Neuronal stem cell (in vitro differentiated cells): ENCODE data around the gene SYT8.

Experiments
- DNase-seq: peaks from one replicate; pipeline ENCODE4 v3.0.0-alpha.2; 2013; ENCODE audit warnings: low spot score
- H2AFZ ChIP-seq: one replicate; pipeline ENCODE4 v1.6.1; 2013; ENCODE audit warnings: mild to moderate bottlenecking, low read length, inconsistent platforms
- H2AK5ac ChIP-seq: 2 replicates; pipeline ENCODE4 v1.6.1; 2013; ENCODE audit warnings: low read depth, mild to moderate bottlenecking, inconsistent platforms, low read length, moderate library complexity, mixed read lengths
- H2BK120ac ChIP-seq: 2 replicates; pipeline ENCODE4 v1.6.1; 2013; ENCODE audit warnings: low read depth, mild to moderate bottlenecking, inconsistent platforms, low read length, moderate library complexity, mixed read lengths
- H2BK12ac ChIP-seq: one replicate; pipeline ENCODE4 v1.6.1; 2013; ENCODE audit warnings: low read length, inconsistent platforms
- H2BK15ac ChIP-seq: 2 replicates; pipeline ENCODE4 v1.6.1; 2013; ENCODE audit warnings: mild to moderate bottlenecking, low read length, inconsistent platforms, mixed read lengths
- H2BK5ac ChIP-seq: one replicate; pipeline ENCODE4 v1.6.1; 2013; ENCODE audit warnings: inconsistent platforms, mild to moderate bottlenecking, low read length, moderate library complexity
- H3K14ac ChIP-seq: one replicate; pipeline ENCODE4 v1.6.1; 2013; ENCODE audit warnings: low read length, inconsistent platforms
- H3K18ac ChIP-seq: 2 replicates; pipeline ENCODE4 v1.6.1; 2013; ENCODE audit warnings: low read length, inconsistent platforms
- H3K23ac ChIP-seq: 2 replicates; pipeline ENCODE4 v1.6.1; 2013; ENCODE audit warnings: low read depth, mild to moderate bottlenecking, mixed read lengths, low read length, inconsistent platforms; ENCODE audit not compliant: poor library complexity
- H3K27ac ChIP-seq: replicated peaks from 3 replicates; pipeline ENCODE4 v1.5.1; 2013; ENCODE audit warnings: low read length, inconsistent platforms
- H3K27me3 ChIP-seq, 3 experiments: 2 replicates each; pipeline ENCODE4 v1.6.1; 2013; ENCODE audit warnings: low read length in 3 of 3, mild to moderate bottlenecking in 2 of 3, inconsistent platforms in 1 of 3, low read depth in 1 of 3, mixed read lengths in 1 of 3, moderate library complexity in 1 of 3; ENCODE audit not compliant: control insufficient read depth in 3 of 3, insufficient read depth in 3 of 3
- H3K36me3 ChIP-seq, 2 donors: replicated peaks in 1 of 2; 2 replicates each; pipeline ENCODE4 v1.6.1; 2013; ENCODE audit warnings: low read length in 2 of 2; ENCODE audit not compliant: control insufficient read depth in 2 of 2, insufficient read depth in 2 of 2
- H3K4ac ChIP-seq: 2 replicates; pipeline ENCODE4 v1.6.1; 2013; ENCODE audit warnings: inconsistent platforms, mild to moderate bottlenecking, low read length, moderate library complexity
- H3K4me1 ChIP-seq, 2 donors: 1 replicate in 1 of 2; 2 replicates in 1 of 2; pipeline ENCODE4 v1.6.1; 2013; ENCODE audit warnings: low read length in 2 of 2, low read depth in 1 of 2; ENCODE audit not compliant: control insufficient read depth in 2 of 2, insufficient read depth in 1 of 2
- H3K4me2 ChIP-seq: one replicate; pipeline ENCODE4 v1.6.1; 2013; ENCODE audit warnings: mild to moderate bottlenecking, low read length, inconsistent platforms; ENCODE audit not compliant: insufficient read depth, poor library complexity, severe bottlenecking
- H3K4me3 ChIP-seq, 2 donors: 2 replicates each; pipeline ENCODE4 v1.5.1; 2013; ENCODE audit warnings: low read length in 2 of 2, mild to moderate bottlenecking in 2 of 2, inconsistent platforms in 1 of 2, moderate library complexity in 1 of 2
- H3K79me1 ChIP-seq: one replicate; pipeline ENCODE4 v1.6.1; 2013; ENCODE audit warnings: low read depth, mild to moderate bottlenecking, inconsistent platforms, low read length, moderate library complexity
- H3K9ac ChIP-seq: one replicate; pipeline ENCODE4 v1.6.1; 2013; ENCODE audit warnings: mild to moderate bottlenecking, low read depth, low read length, inconsistent platforms; ENCODE audit not compliant: poor library complexity
- H3K9me3 ChIP-seq, 2 donors: replicated peaks in 1 of 2; 2 replicates each; pipeline versions ENCODE3 to v1.6.1; 2013; ENCODE audit warnings: low read length in 2 of 2, mild to moderate bottlenecking in 2 of 2, inconsistent platforms in 1 of 2, low read depth in 1 of 2, mixed read lengths in 1 of 2, moderate library complexity in 1 of 2; ENCODE audit not compliant: control insufficient read depth in 2 of 2, insufficient read depth in 1 of 2
- H4K8ac ChIP-seq: one replicate; pipeline ENCODE4 v1.6.1; 2013; ENCODE audit warnings: low read depth, mild to moderate bottlenecking, inconsistent platforms, low read length, moderate library complexity
- H4K91ac ChIP-seq: one replicate; pipeline ENCODE4 v1.6.1; 2013; ENCODE audit warnings: low read length, low read depth, mild to moderate bottlenecking, inconsistent platforms; ENCODE audit not compliant: poor library complexity
- WGBS, 2 donors: extraction: QIAGEN DNeasy Blood & Tissue Kit; methylation state at CpG; one replicate each; pipeline ENCODE4 v1.1.7; 2013; ENCODE audit warnings: missing lambda C conversion rate in 2 of 2, mixed read lengths in 1 of 2; ENCODE audit not compliant: insufficient read length in 2 of 2, insufficient replicate concordance in 1 of 2; ENCODE audit errors: extremely low coverage in 2 of 2; 5-methylcytosine and 5-hydroxymethylcytosine counted together

Gene SYT8

DNA sequence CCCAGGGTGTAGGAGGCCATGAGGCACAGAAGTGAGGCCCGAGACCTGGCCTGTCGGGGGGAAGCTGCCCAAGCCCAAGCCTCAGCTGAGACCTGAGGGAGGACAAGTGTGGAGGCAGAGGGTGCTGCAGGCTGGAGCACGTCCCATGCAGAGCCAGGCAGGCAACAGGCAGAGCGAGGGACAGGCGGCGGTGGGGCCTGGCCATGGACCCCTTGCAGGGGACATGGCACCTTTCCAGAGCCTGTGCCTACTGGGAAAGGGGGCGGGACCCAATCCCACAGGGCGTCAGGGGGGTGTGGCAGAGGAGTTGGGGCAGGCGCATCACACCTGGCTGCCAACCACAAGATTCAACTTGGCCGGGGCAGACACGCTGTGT, 8.3 kb downstream of the SYT8 start:
- peak overlapping the region; percentile 18 for H3K4me2 ChIP-seq
- H2BK5ac ChIP-seq: peak overlapping the region; percentile 66
- H2BK120ac ChIP-seq: no peak overlapping the region
- H3K9ac ChIP-seq: peak overlapping the region; percentile 77
- no peaks in the 10 kb centered on the region for H3K36me3 ChIP-seq
- H3K9me3 ChIP-seq: no peaks in the 10 kb centered on the region
- WGBS, 2 donors: no CpG with 5 or more reads among the region's 11 CpGs
- H3K18ac ChIP-seq: peak overlapping the region; percentile 64
- H3K4ac ChIP-seq: no peak overlapping the region
- no peak overlapping the region for H3K23ac ChIP-seq
- H2AK5ac ChIP-seq: peak overlapping the region; percentile 99
- peak overlapping the region; percentile 94 for H3K14ac ChIP-seq
- H2BK12ac ChIP-seq: no peak overlapping the region
- no peak overlapping the region for H3K4me3 ChIP-seq
- no peak overlapping the region for H4K91ac ChIP-seq
- H4K8ac ChIP-seq: peak overlapping the region; percentile 92
- no peak overlapping the region for H2AFZ ChIP-seq
- H2BK15ac ChIP-seq: no peak overlapping the region
- no peak overlapping the region for H3K27ac ChIP-seq
- peaks cover 0 to 5% of the 10 kb centered on the region in 2 donors for H3K4me1 ChIP-seq
- H3K79me1 ChIP-seq: no peaks in the 10 kb centered on the region
- H3K27me3 ChIP-seq: peaks cover 0 to 39% (median 0%) of the 10 kb centered on the region in 3 experiments
- no peak for DNase-seq

DNA sequence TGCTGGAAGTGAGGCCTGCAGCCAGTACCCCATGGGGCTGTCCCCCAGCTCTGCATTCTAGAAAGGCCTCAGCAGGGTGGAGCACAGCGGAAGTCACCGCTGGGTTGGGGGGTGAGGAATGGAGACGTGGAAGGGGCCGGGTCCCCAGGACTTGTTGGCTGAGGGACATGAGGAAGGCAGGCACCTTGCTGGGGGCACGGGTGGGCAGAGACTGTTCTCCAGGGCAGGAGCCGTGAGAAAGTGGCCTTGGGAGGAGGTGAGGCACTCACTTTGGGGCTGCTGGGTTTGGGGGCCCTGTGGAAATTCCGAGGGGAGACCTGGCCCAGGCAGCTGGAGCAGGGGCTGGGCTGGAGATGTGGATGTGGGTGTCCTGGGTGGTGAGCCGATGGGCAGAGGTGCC, 9.0 kb downstream of the SYT8 start:
- Histone ChIP-seq H3K36me3 (no peaks in the 10 kb centered on the region), H2BK120ac (no peak overlapping the region), H3K4ac (no peak overlapping the region), H3K79me1 (no peaks in the 10 kb centered on the region), H3K4me3 (no peak overlapping the region), H3K27ac (no peak overlapping the region), H2AFZ (no peak overlapping the region), H3K9me3 (no peaks in the 10 kb centered on the region), H3K14ac (peak overlapping the region; percentile 63), H2AK5ac (peak overlapping the region; percentile 70), H3K4me1 (peaks cover 0 to 5% of the 10 kb centered on the region in 2 donors), H2BK5ac (peak overlapping the region; percentile 78), H3K23ac (peak overlapping the region; percentile 16), H2BK12ac (peak overlapping the region; percentile 58), H3K9ac (peak overlapping the region; percentile 81), H4K8ac (peak overlapping the region; percentile 43), H4K91ac (no peak overlapping the region), H3K27me3 (peaks cover 0 to 43% (median 0%) of the 10 kb centered on the region in 3 experiments), H3K4me2 (no peak overlapping the region), H2BK15ac (peak overlapping the region; percentile 83), H3K18ac (peak overlapping the region; percentile 57)
- no CpG with 5 or more reads among the region's 8 CpGs for WGBS, 2 donors
- DNase-seq: no peak

DNA sequence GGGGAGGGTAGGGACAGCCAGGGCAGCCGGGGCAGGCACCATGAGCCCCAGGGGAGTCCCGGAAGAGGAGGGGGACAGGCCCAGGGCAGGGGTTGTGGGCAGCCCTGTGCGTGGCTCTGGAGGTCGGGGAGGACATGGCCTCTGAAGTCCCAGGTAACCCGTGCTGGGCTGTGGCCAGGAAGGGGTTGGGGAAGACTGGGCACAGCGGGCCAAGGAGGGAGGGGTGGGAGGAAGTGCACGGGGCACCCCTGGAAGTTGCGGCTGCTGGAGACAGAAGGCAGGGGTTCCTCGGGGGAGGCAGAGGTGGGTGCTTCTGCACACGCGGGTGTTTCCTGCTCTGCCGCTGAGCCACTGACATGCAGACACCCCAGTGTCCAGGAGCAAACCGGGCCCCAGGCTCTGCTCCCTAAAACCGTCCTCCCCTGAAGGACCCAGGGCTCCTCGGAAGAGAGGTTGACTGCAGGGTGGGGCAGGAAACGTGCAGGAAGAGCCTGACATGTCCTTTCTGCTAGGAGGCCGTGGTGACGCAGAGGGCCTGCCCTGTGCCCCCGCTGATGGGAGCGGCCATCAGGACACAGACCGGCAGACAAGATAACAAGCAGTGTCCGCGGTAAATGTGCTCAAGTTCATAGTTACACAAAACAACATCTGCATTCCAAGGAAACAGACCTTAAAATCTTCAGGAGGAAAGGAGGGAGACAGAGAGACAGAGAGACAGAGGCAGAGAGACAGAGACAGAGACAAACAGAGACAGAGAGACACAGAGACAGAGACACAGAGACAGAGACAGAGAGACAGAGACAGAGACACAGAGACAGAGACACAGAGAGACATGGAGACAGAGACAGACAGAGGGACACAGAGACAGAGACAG, 9.7 kb downstream of the SYT8 start:
- no CpG with 5 or more reads among the region's 23 CpGs for WGBS, 2 donors
- no peak for DNase-seq
- peaks cover 0 to 46% (median 0%) of the 10 kb centered on the region in 3 experiments for H3K27me3 ChIP-seq

DNA sequence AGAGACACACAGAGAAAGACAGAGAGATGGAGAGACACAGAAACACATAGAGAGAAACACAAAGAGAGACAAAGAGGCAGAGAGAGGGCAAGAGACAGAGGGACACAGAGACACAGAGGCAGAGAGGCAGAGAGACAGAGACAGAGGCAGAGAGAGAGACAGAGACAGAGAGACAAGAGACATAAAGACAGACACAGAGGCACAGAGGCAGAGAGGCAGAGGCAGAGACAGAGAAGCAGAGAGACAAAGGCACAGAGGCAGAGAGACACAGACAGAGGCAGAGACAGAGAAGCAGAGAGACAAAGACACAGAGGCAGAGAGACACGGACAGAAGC, 10.3 kb downstream of the SYT8 start:
- no peak overlapping the region for H4K91ac ChIP-seq
- no peaks in the 10 kb centered on the region for H3K79me1 ChIP-seq
- H3K9ac ChIP-seq: no peak overlapping the region
- no peak overlapping the region for H3K14ac ChIP-seq
- H3K4ac ChIP-seq: no peak overlapping the region
- no peak overlapping the region for H2BK120ac ChIP-seq
- H3K4me2 ChIP-seq: no peak overlapping the region
- H2BK15ac ChIP-seq: no peak overlapping the region
- H4K8ac ChIP-seq: no peak overlapping the region
- no peak overlapping the region for H3K23ac ChIP-seq
- DNase-seq: no peak
- no peak overlapping the region for H2BK5ac ChIP-seq
- peaks cover 0 to 5% of the 10 kb centered on the region in 2 donors for H3K4me1 ChIP-seq
- WGBS, 2 donors: no CpG with 5 or more reads among the region's 1 CpG
- H3K9me3 ChIP-seq: no peaks in the 10 kb centered on the region
- no peak overlapping the region for H2AFZ ChIP-seq
- no peak overlapping the region for H3K4me3 ChIP-seq
- H3K27me3 ChIP-seq: peaks cover 0 to 47% (median 0%) of the 10 kb centered on the region in 3 experiments
- H3K18ac ChIP-seq: no peak overlapping the region
- H2AK5ac ChIP-seq: no peak overlapping the region
- H2BK12ac ChIP-seq: no peak overlapping the region
- H3K27ac ChIP-seq: no peak overlapping the region
- H3K36me3 ChIP-seq: no peaks in the 10 kb centered on the region

More for the DNA sequence above, 9.7 kb downstream of the SYT8 start:
- Histone ChIP-seq H2BK12ac (peak overlapping the region; percentile 58), H2BK5ac (peak overlapping the region; percentile 78), H4K8ac (peak overlapping the region; percentile 43), H3K27ac (no peak overlapping the region), H3K9me3 (no peaks in the 10 kb centered on the region), H3K36me3 (no peaks in the 10 kb centered on the region), H2AK5ac (peak overlapping the region; percentile 70), H3K4ac (no peak overlapping the region), H2AFZ (peak overlapping the region; percentile 23), H3K79me1 (no peaks in the 10 kb centered on the region), H3K9ac (peak overlapping the region; percentile 81), H3K4me3 (no peak overlapping the region), H3K23ac (peak overlapping the region; percentile 16), H3K4me1 (peaks cover 0 to 5% of the 10 kb centered on the region in 2 donors), H2BK120ac (no peak overlapping the region), H2BK15ac (peak overlapping the region; percentile 83), H3K18ac (peak overlapping the region; percentile 57), H3K14ac (peak overlapping the region; percentile 63), H4K91ac (no peak overlapping the region), H3K4me2 (no peak overlapping the region)
